Measurements from ENCODE around the gene TPSAB1.
"Not testable (repeated sequence)": the region's sequence is repeated elsewhere in the genome, so short reads cannot be mapped to it uniquely, and the experiment has no call there.

TPSAB1 gene

GRCh38 chr16:1225051-1225451 is 15.5 kb upstream of the TPSAB1 start, which contains the start of gene TPSG1:
Gene TPSG1 (minus strand): TSS chr16:1225268. CDS start chr16:1225252, 16 bp downstream.
- DNase-seq: no peak

GRCh38 chr16:1225728-1226311 is 14.7 kb upstream of the TPSAB1 start:
- DNase-seq: not testable (repeated sequence)

DNA sequence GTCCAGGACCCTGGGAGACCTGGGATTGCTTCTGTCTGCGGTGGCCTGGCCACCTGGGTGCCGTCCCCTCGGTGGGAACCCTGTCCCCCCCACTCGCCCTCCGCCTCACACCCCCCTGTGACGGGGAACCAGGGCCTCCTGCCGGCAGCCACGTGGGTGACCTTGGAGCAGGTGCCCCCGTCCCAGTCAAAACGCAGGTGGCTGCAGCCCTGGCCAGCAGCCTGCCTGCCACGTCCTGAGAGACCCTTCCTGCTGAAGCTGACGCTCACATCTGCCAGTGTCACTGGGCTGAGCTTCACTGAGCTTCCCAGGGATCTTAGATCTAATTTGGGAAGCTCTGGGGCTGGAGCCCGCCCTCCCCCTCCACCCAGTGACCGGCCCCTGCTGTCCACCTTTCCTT is 13.8 kb upstream of the TPSAB1 start:
- not testable (repeated sequence) for DNase-seq

GRCh38 chr16:1228227-1228626 is 12.3 kb upstream of the TPSAB1 start:
- DNase-seq: not testable (repeated sequence)

- DNase-seq: not testable (repeated sequence)
Measured at GRCh38 chr16:1229476-1229875, 11.0 kb upstream of the TPSAB1 start.

DNA sequence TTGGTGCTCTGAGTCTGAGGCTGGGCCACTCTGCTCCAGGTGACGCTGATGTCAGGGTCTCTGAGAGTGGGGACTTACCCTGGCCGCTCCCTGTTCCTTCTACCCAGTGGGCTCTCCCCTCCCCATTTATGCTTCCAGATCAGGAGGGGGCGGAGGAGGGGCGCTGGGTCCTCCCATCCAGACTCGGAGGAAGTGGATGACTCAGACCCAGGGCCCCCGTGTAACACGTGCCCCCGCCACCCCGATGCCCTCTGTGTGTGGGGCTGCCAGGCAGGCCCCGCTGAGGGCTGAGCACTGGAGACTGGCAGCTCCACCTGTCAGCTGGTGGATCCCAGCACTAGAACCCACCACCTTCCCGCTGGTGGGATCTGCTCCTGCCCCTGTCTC is 10.4 kb upstream of the TPSAB1 start, which contains the start of gene TPSB2:
TSS of gene TPSB2 (minus strand) at position 101 of the 387 bp plus-strand sequence. CDS start 233 bp downstream, outside the sequence.
- not testable (repeated sequence) for DNase-seq

GRCh38 chr16:1230471-1231212 is 9.9 kb upstream of the TPSAB1 start:
- not testable (repeated sequence) for DNase-seq

- not testable (repeated sequence) for DNase-seq
Measured at GRCh38 chr16:1231301-1231700, 9.2 kb upstream of the TPSAB1 start.

- not testable (repeated sequence) for DNase-seq
Measured at GRCh38 chr16:1232049-1232748, 8.3 kb upstream of the TPSAB1 start.

DNA sequence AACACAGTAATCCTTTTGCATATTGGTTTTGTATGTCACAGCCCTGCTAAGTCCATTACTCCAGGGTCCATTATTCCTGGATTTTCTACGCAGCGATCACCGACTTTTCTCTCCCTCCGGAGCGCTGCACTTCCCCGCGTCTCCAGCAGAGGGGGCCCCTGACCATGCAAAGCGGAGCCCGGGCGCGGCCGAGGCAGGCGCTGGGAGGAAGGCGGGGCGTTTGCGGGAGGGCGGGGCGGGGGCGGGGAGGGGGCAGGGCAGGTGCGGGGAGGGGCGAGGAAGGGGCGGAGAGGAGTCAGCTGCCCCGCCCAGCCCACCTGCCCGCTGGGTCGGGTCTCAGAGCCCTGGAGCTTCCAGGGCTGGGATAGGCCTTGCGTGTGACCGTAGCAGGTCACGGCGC is 3.8 kb upstream of the TPSAB1 start:
- not testable (repeated sequence) for DNase-seq

DNA sequence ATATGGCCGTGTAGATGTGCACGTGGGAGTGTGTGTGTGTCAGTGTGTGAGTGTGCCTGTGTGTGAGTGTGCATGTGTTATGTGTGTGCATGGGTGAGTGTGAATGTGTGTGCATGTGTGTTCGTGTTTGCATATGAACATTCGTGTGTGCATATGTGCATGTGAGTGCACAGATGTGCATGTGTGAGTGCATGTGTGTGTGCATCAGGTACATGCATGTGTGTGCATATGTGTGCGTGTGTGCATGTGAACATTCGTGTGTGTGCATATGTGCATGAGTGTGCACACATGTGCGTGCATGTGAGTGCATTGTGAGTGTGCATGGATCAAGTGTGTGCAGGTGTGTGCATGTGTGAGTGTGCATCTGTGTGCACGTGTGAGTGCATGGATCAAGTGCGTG is 2.5 kb upstream of the TPSAB1 start:
- no peak for DNase-seq

GRCh38 chr16:1238909-1239308 is 1.6 kb upstream of the TPSAB1 start:
- DNase-seq: not testable (repeated sequence)

DNA sequence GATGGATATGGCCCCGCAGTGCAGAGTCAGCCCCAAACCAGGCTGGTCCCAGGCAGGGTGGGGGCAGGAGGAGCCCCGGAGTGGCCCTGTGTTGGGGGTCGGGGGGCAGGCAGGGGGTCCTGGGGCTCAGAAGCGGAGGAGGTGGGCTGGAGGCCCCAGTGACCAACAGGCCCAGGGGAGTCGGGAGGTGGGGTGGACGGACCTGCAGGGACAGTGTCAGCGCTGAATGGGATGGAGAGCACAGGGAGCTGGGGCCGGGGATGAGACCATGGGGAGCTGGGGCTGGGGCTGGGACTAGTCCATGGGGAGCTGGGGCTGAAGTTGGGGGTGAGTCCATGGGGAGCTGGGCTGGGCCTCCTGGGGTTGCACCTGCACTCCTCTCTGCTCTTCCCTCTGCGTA is 930 bp upstream of the TPSAB1 start:
- not testable (repeated sequence) for DNase-seq

- not testable (repeated sequence) for DNase-seq
Measured at GRCh38 chr16:1241081-1241480, 576 bp downstream of the TPSAB1 start.

- not testable (repeated sequence) for DNase-seq
Measured at GRCh38 chr16:1243363-1243762, 2.9 kb downstream of the TPSAB1 start.

DNA sequence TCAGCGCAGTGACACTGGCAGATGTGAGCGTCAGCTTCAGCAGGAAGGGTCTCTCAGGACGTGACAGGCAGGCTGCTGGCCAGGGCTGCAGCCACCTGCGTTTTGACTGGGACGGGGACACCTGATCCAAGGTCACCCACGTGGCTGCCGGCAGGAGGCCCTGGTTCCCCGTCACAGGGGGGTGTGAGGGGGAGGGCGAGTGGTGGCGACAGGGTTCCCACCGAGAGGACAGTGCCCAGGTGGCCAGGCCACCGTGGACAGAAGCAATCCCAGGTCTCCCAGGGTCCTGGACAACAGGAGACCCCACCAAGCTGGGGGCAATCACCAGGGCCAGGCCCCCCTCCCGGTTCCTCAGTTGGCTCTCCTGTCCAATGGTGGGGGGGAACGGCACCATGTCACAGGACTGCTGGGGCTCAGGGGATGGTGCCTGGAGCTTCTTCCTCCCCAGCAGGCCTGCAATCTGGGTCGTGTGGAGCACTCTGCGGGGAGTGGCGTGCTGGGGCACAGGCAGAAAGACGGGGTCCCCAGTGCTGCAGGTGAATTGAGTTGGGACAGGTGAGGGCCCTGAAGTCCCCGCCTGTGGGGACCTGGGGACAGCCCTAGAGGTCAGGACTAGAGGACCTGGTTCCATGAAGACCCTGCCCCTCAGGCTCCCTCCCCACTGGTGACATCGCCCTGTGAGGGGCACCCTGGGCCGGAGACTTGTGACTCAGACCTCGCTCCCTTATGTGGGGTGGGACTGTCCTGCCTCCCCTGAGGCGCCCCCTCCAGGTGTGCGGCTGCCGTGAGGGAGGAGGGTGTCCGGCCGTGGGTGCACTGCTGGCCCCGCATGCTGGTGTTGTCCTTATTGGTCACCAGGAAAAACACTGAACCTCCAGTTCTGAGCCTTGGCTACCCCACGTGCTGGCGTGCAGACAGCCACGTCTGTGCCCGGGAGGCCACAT is 3.7 kb downstream of the TPSAB1 start:
- DNase-seq: not testable (repeated sequence)

- DNase-seq: no peak
Measured at GRCh38 chr16:1244881-1245280, 4.4 kb downstream of the TPSAB1 start.

GRCh38 chr16:1245452-1246020 is 5.0 kb downstream of the TPSAB1 start:
- DNase-seq: no peak

DNA sequence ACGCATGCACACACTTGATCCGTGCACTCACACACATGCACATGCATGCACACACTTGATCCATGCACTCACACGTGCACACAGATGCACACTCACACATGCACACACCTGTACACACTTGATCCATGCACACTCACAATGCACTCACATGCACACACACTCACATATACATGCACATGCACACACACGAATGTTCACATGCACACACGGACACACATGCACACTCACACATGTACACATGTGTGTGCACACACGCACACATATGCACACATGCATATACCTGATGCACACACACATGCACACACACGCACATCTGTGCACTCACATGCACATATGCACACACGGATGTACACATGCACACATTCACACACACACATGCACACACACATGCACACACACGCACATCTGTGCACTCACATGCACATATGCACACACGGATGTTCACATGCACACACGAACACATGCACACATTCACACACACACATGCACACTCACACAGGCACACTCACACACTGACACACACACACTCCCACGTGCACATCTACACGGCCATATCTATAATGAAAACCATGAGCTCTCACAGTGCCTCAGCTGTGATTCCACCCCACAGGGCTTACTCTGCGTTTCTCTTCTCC is 7.5 kb downstream of the TPSAB1 start:
- DNase-seq: not testable (repeated sequence)

- DNase-seq: not testable (repeated sequence)
Measured at GRCh38 chr16:1249031-1249755, 8.7 kb downstream of the TPSAB1 start.
